Nucleus accumbens (tissue), 56 donors: ENCODE measurements around the gene NDRG4.

Experiments
- DNase-seq, 56 donors: peaks; one replicate each; lab custom pipeline; 2025; lab: John Stamatoyannopoulos, UW

The NDRG4 gene

GRCh38 chr16:58499615-58500351 lies at the start of gene NDRG4:
NDRG4 (plus strand) TSS chr16:58500143; CDS start chr16:58500249, 106 bp downstream.
- DNase-seq = peak in 55 of 56 donors; percentile 39 to 98 (median 90)

GRCh38 chr16:58450590-58450989 lies 49.4 kb upstream of the NDRG4 start:
- no peak for DNase-seq

GRCh38 chr16:58451265-58451689 lies 48.7 kb upstream of the NDRG4 start:
- DNase-seq = peak in 28 of 56 donors; percentile 6 to 84 (median 54)

GRCh38 chr16:58451945-58452401 lies 48.0 kb upstream of the NDRG4 start:
- peak in 1 of 56 donors; percentile 22 for DNase-seq

- no peak for DNase-seq
These were observed 47.3 kb upstream of the NDRG4 start for GRCh38 chr16:58452640-58453039.

GRCh38 chr16:58454178-58454577 lies 45.8 kb upstream of the NDRG4 start:
- DNase-seq = no peak

GRCh38 chr16:58454856-58455255 lies 45.1 kb upstream of the NDRG4 start:
- DNase-seq = peak in 17 of 56 donors; percentile 3 to 66 (median 34)

- no peak for DNase-seq
These were observed 44.2 kb upstream of the NDRG4 start for GRCh38 chr16:58455750-58456149.

GRCh38 chr16:58456193-58456592 lies 43.8 kb upstream of the NDRG4 start:
- no peak for DNase-seq

GRCh38 chr16:58458606-58459343 lies 41.2 kb upstream of the NDRG4 start:
- DNase-seq = no peak

GRCh38 chr16:58459344-58460218 lies 40.4 kb upstream of the NDRG4 start:
- DNase-seq = peak in 8 of 56 donors; percentile 7 to 49 (median 23)

GRCh38 chr16:58460219-58460610 lies 39.7 kb upstream of the NDRG4 start:
- DNase-seq = no peak

- no peak for DNase-seq
These were observed 38.9 kb upstream of the NDRG4 start for GRCh38 chr16:58461056-58461455.

GRCh38 chr16:58461640-58462039 lies 38.3 kb upstream of the NDRG4 start:
- no peak for DNase-seq

- no peak for DNase-seq
These were observed 37.9 kb upstream of the NDRG4 start for GRCh38 chr16:58462089-58462488.

GRCh38 chr16:58462499-58462996 lies 37.4 kb upstream of the NDRG4 start:
- no peak for DNase-seq

- DNase-seq = peak in 2 of 56 donors; percentile 37 to 54
These were observed 36.7 kb upstream of the NDRG4 start for GRCh38 chr16:58462997-58463941.

- peak in 34 of 56 donors; percentile 12 to 79 (median 36) for DNase-seq
These were observed 35.7 kb upstream of the NDRG4 start for GRCh38 chr16:58464047-58464915.
